RWPE2 (cell line): ENCODE data around the gene CENPM.

Experiments used
- ATAC-seq: fragments of 200-7000 bp; cut with Tn5 transposase; 3 replicates; pipeline ENCODE4 v1.9.1; 2021; ENCODE audit warnings: low read depth
- DNase-seq: peaks from one replicate; pipeline ENCODE4 v3.0.0-alpha.2; 2020; ENCODE audit warnings: low spot score
- H3K27ac ChIP-seq: fragments of 450-650 bp; 2 replicates; pipeline ENCODE4 v1.5.1; 2017; ENCODE audit warnings: mild to moderate bottlenecking; ENCODE audit not compliant: poor library complexity, severe bottlenecking
- H3K27me3 ChIP-seq: fragments of 250-450 bp; sonication (Bioruptor Pico); 2 replicates; pipeline ENCODE4 v1.5.1; 2021; ENCODE audit warnings: mild to moderate bottlenecking, moderate library complexity; ENCODE audit not compliant: insufficient read depth, poor library complexity, severe bottlenecking
- H3K36me3 ChIP-seq: fragments of 250-450 bp; sonication (Bioruptor Pico); 2 replicates; pipeline ENCODE4 v1.5.1; 2020; ENCODE audit warnings: low read depth, mild to moderate bottlenecking, moderate library complexity
- H3K4me1 ChIP-seq: fragments of 250-450 bp; sonication (Bioruptor Pico); 2 replicates; pipeline ENCODE4 v1.5.1; 2021; ENCODE audit warnings: mild to moderate bottlenecking, moderate library complexity; ENCODE audit not compliant: insufficient read depth, poor library complexity, severe bottlenecking
- H3K4me3 ChIP-seq: fragments of 250-450 bp; sonication (Bioruptor Pico); 2 replicates; pipeline ENCODE4 v1.5.1; 2021; ENCODE audit warnings: mild to moderate bottlenecking, moderate library complexity; ENCODE audit not compliant: severe bottlenecking
- H3K9me3 ChIP-seq: fragments of 250-450 bp; sonication (Bioruptor Pico); 2 replicates; pipeline ENCODE4 v1.5.1; 2021; ENCODE audit warnings: mild to moderate bottlenecking, moderate library complexity; ENCODE audit not compliant: severe bottlenecking
- TF ChIP-seq, protein P1 (sequence below): fragments of 450-650 bp; IDR thresholded peaks from one replicate; pipeline ENCODE4 v1.5.1; 2017; ENCODE audit warnings: mild to moderate bottlenecking, moderate library complexity; ENCODE audit not compliant: poor library complexity, severe bottlenecking

Gene CENPM

DNA sequence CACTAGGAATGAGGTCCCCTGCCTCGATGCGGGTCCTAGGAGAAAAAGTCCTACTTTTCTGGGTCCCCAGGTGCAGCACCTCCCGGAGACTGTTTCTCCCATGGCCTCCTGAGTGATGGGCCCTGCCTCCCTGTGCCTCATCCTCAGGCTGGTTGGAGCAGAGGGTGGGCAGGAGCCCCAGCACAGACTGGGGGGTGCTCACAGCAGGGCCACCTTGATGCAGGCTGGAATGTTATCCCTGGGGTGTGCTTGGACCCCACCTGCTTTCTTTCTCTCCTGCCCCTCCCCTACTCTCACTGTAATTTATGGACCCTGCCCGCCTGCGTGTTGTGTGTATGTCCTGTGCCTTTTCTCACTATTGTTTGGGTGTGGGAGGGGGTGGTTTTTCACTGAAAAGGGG, 40.1 kb downstream of the CENPM start:
- peaks cover 40% of the 10 kb centered on the region for H3K36me3 ChIP-seq
- TF ChIP-seq, protein P1, sequence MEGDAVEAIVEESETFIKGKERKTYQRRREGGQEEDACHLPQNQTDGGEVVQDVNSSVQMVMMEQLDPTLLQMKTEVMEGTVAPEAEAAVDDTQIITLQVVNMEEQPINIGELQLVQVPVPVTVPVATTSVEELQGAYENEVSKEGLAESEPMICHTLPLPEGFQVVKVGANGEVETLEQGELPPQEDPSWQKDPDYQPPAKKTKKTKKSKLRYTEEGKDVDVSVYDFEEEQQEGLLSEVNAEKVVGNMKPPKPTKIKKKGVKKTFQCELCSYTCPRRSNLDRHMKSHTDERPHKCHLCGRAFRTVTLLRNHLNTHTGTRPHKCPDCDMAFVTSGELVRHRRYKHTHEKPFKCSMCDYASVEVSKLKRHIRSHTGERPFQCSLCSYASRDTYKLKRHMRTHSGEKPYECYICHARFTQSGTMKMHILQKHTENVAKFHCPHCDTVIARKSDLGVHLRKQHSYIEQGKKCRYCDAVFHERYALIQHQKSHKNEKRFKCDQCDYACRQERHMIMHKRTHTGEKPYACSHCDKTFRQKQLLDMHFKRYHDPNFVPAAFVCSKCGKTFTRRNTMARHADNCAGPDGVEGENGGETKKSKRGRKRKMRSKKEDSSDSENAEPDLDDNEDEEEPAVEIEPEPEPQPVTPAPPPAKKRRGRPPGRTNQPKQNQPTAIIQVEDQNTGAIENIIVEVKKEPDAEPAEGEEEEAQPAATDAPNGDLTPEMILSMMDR = no peak
- peaks cover 22% of the 10 kb centered on the region for H3K27me3 ChIP-seq
- H3K27ac ChIP-seq = no peak overlapping the region
- H3K4me1 ChIP-seq = no peaks in the 10 kb centered on the region
- H3K9me3 ChIP-seq = no peaks in the 10 kb centered on the region
- no peak for ATAC-seq
- no peak overlapping the region for H3K4me3 ChIP-seq
- no peak for DNase-seq

DNA sequence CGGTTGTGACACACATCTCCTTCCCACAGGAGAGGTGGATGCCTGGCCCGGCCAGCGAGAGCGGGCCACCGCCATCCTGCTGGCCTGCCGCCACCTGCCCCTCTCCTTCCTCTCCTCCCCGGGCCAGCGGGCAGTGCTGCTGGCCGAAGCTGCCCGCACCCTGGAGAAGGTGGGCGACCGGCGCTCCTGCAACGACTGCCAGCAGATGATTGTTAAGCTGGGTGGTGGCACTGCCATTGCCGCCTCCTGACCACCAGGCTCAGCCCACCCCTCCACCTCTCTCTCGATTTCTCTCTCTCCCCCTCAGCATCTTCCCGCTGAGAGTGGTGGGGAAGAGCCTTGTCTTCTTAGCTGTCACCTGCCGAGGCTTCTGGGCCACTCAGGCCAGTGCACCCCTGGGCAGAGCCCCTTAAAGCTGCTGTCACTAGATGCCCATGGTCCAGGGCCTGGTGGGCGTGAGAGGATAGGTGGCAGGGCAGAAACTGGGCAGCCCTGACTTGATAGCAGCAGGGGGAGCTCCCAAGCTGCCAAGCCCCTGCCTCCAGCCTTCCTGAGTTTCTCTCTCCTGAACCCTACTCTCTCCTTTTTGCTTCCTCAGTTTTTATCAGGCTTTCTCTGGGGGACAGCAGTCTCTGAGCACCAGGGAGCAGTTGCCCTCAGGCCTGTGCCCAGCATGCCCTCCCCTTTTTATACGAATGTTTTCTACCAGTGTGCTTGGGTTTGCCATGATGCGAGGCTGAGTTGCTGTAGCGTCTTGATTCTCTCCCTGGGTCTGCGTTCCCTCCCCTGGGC, 41.3 kb downstream of the CENPM start:
- peaks cover 10% of the 10 kb centered on the region for H3K27me3 ChIP-seq
- H3K4me3 ChIP-seq = no peak overlapping the region
- TF ChIP-seq, protein P1 = no peak
- H3K27ac ChIP-seq = no peak overlapping the region
- DNase-seq (no peak), ATAC-seq (no peak)
- no peaks in the 10 kb centered on the region for H3K9me3 ChIP-seq
- H3K36me3 ChIP-seq = peaks cover 53% of the 10 kb centered on the region
- no peaks in the 10 kb centered on the region for H3K4me1 ChIP-seq

DNA sequence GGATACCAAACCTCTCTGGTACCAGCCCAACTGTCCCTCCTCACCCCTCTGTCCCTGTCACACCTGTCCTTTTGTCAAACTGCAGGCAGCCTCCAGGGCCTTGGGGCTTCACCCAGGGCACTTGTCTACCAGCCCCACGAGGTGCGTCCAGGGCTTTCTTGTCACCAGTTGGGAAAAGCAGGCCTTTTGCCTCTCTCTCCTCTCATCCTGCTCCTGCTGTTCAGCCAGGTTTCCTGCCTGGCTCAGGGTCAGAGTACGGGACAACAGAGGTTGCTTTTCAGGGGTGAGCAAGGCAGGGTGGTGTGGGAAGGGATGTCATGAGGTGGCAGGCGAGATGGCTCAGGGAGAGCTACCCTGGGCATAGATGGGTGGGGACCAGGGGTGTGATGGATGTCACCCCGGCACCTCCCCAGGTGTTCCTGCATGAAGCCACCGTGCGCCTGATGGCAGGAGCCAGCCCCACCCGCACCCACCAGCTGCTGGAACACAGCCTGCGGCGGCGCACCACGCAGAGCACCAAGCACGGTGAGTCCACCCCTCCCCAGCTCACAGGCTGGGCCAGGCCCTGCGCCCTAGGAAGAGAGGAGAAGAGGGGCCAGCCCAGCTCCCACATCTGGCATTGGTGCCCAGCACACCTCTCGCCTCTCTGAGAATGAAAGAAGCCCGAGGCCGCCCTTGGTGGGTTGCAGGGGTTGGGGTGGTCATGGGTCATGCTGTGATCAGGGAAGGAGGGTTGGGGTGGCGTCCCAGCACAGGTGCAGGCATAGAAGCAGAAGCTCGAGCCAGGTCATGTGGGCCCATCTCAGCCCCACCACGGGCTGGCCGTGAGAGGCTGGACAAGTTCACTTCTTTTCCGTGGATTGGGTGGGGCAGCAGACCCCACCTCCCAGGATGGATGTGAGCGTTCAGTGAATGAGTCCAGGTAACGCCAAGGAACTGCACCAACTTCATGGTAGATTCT, 42.2 kb downstream of the CENPM start:
- H3K4me1 ChIP-seq = no peaks in the 10 kb centered on the region
- TF ChIP-seq, protein P1 = no peak
- H3K36me3 ChIP-seq = peaks cover 61% of the 10 kb centered on the region
- no peaks in the 10 kb centered on the region for H3K9me3 ChIP-seq
- DNase-seq = no peak
- no peak for ATAC-seq
- no peak overlapping the region for H3K27ac ChIP-seq
- no peak overlapping the region for H3K4me3 ChIP-seq
- H3K27me3 ChIP-seq = peaks cover 5% of the 10 kb centered on the region

DNA sequence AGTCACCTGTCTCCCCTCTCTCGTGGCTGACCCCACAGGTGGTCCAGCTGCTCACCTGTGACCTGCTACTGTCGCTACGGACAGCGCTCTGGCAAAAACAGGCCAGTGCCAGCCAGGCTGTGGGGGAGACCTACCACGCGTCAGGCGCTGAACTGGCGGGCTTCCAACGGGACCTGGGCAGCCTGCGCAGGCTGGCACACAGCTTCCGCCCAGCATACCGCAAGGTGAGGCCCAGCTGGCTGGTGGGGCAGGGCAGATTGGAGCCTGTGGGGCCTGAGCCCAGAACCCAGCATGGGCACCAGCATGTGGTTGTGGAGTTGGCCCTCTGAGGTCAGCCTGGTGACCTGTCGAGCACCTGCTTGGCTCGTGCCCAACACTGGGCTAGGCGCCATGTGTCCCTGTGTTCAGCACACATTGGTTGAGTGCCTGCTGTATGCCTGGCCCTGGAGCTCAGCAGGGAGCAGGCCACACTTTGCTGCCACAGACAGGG, 44.0 kb downstream of the CENPM start:
- Histone ChIP-seq H3K27ac (no peak overlapping the region), H3K27me3 (no peaks in the 10 kb centered on the region), H3K36me3 (peaks cover 79% of the 10 kb centered on the region), H3K9me3 (no peaks in the 10 kb centered on the region), H3K4me1 (no peaks in the 10 kb centered on the region), H3K4me3 (no peak overlapping the region)
- no peak for ATAC-seq
- no peak for DNase-seq
- TF ChIP-seq, protein P1 = no peak
